Measurements from ENCODE around the gene P2RX1. TPM values are rescaled to one million over a fixed set of nuclear protein-coding genes. Genes with fewer than 3 reads are reported as not detected.

Gene P2RX1
- total and polyA plus RNA-seq, 4 donors = 0.44 to 5.2 (median 0.64) TPM

DNA sequence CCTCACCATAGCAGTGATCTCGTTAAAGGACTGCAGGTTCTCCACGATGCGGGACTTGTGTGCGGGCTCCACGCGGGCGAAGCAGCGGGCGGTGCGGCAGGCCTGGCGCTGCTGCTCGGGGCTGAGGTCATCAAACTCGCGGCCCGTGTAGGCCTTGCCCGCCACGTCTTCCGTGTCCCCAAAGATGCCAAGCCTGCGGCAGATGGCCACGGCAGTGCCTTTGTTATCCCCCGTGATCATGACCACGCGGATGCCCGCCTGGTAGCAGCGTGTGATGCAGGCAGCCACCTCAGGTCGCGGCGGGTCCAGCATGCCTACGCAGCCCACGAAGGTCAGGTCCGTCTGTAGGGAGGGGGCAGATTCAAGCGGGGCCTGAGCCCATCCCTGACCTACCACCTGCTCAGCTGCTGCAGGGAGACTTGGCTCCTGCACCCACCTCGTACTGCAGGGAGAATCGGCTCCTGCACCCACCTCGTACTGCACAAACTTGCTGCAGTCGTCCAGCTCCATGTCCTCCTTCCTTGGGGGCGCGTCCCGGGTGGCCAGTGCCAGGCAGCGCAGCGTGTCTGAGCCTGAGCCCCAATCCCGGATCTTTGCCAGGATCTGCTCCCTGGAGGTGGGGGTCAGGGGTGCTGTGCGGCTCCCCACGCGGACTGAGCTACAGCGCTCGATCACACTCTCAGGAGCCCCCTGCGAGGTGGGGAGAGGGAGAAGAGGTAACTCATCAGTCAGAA lies 24.9 kb upstream of the P2RX1 start:
- no peak for DNase-seq (ENCODE audit: low spot score)
- WGBS = 93% methylated on average over 48 of the region's 48 CpGs

GRCh38 chr17:3937359-3937758 lies 21.1 kb upstream of the P2RX1 start:
- H3K4me1 ChIP-seq (ENCODE audit: control insufficient read depth in 4 of 4, insufficient read depth in 4 of 4, low read length in 3 of 4) = no peaks in the 10 kb centered on the region
- no peak overlapping the region for H3K9ac ChIP-seq (ENCODE audit: low read depth in 1 of 2, low read length in 2 of 2)
- H3K36me3 ChIP-seq (ENCODE audit: control insufficient read depth in 4 of 4, insufficient read depth in 3 of 4, low read depth in 1 of 4, low read length in 3 of 4) = peaks cover 0 to 2% (median 0%) of the 10 kb centered on the region in 4 donors
- 95% methylated on average over 17 of the region's 17 CpGs for WGBS
- H3K27ac ChIP-seq (ENCODE audit: low read depth in 1 of 2, low read length in 2 of 2) = no peak overlapping the region
- DNase-seq (ENCODE audit: low spot score) = no peak
- H3K27me3 ChIP-seq (ENCODE audit: control insufficient read depth in 4 of 4, insufficient read depth in 4 of 4, low read length in 3 of 4) = no peaks in the 10 kb centered on the region
- H3K9me3 ChIP-seq (ENCODE audit: control insufficient read depth in 4 of 4, low read length in 3 of 4) = no peaks in the 10 kb centered on the region
- TF ChIP-seq, protein P1, sequence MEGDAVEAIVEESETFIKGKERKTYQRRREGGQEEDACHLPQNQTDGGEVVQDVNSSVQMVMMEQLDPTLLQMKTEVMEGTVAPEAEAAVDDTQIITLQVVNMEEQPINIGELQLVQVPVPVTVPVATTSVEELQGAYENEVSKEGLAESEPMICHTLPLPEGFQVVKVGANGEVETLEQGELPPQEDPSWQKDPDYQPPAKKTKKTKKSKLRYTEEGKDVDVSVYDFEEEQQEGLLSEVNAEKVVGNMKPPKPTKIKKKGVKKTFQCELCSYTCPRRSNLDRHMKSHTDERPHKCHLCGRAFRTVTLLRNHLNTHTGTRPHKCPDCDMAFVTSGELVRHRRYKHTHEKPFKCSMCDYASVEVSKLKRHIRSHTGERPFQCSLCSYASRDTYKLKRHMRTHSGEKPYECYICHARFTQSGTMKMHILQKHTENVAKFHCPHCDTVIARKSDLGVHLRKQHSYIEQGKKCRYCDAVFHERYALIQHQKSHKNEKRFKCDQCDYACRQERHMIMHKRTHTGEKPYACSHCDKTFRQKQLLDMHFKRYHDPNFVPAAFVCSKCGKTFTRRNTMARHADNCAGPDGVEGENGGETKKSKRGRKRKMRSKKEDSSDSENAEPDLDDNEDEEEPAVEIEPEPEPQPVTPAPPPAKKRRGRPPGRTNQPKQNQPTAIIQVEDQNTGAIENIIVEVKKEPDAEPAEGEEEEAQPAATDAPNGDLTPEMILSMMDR (IDR thresholded peaks at IDR 0.05; ENCODE audit: low read depth, low read length, missing input control) = no peak
- TF ChIP-seq FOXA2 (IDR thresholded peaks at IDR 0.05) (no peak), HNF4A (conservative IDR thresholded peaks at IDR 0.05) (no peak), HNF4G (IDR thresholded peaks at IDR 0.05) (no peak), RXRA (IDR thresholded peaks at IDR 0.05) (no peak), NR2F2 (IDR thresholded peaks at IDR 0.05) (no peak), YY1 (IDR thresholded peaks at IDR 0.05) (no peak), ATF3 (IDR thresholded peaks at IDR 0.05) (no peak), SP1 (IDR thresholded peaks at IDR 0.05) (no peak), GABPA (IDR thresholded peaks at IDR 0.05 in 1 of 2, conservative IDR thresholded peaks at IDR 0.05 in 1 of 2) (no peak), TAF1 (conservative IDR thresholded peaks at IDR 0.05) (no peak), FOXA1 (IDR thresholded peaks at IDR 0.05) (no peak), RAD21 (IDR thresholded peaks at IDR 0.05) (no peak), EGR1 (IDR thresholded peaks at IDR 0.05; ENCODE audit: low read depth in 2 of 2) (no peak), JUND (IDR thresholded peaks at IDR 0.05) (no peak), MAX (IDR thresholded peaks at IDR 0.05) (no peak)
- TF ChIP-seq, protein P2, sequence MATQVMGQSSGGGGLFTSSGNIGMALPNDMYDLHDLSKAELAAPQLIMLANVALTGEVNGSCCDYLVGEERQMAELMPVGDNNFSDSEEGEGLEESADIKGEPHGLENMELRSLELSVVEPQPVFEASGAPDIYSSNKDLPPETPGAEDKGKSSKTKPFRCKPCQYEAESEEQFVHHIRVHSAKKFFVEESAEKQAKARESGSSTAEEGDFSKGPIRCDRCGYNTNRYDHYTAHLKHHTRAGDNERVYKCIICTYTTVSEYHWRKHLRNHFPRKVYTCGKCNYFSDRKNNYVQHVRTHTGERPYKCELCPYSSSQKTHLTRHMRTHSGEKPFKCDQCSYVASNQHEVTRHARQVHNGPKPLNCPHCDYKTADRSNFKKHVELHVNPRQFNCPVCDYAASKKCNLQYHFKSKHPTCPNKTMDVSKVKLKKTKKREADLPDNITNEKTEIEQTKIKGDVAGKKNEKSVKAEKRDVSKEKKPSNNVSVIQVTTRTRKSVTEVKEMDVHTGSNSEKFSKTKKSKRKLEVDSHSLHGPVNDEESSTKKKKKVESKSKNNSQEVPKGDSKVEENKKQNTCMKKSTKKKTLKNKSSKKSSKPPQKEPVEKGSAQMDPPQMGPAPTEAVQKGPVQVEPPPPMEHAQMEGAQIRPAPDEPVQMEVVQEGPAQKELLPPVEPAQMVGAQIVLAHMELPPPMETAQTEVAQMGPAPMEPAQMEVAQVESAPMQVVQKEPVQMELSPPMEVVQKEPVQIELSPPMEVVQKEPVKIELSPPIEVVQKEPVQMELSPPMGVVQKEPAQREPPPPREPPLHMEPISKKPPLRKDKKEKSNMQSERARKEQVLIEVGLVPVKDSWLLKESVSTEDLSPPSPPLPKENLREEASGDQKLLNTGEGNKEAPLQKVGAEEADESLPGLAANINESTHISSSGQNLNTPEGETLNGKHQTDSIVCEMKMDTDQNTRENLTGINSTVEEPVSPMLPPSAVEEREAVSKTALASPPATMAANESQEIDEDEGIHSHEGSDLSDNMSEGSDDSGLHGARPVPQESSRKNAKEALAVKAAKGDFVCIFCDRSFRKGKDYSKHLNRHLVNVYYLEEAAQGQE (IDR thresholded peaks at IDR 0.05) = no peak
- TF ChIP-seq, protein P3, sequence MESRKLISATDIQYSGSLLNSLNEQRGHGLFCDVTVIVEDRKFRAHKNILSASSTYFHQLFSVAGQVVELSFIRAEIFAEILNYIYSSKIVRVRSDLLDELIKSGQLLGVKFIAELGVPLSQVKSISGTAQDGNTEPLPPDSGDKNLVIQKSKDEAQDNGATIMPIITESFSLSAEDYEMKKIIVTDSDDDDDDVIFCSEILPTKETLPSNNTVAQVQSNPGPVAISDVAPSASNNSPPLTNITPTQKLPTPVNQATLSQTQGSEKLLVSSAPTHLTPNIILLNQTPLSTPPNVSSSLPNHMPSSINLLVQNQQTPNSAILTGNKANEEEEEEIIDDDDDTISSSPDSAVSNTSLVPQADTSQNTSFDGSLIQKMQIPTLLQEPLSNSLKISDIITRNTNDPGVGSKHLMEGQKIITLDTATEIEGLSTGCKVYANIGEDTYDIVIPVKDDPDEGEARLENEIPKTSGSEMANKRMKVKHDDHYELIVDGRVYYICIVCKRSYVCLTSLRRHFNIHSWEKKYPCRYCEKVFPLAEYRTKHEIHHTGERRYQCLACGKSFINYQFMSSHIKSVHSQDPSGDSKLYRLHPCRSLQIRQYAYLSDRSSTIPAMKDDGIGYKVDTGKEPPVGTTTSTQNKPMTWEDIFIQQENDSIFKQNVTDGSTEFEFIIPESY (IDR thresholded peaks at IDR 0.05) = no peak
- no peak overlapping the region for H3K4me3 ChIP-seq (ENCODE audit: low read depth in 1 of 3, low read length in 3 of 3)

More for the DNA sequence above, 24.9 kb upstream of the P2RX1 start:
- Histone ChIP-seq H3K27ac (ENCODE audit: low read depth in 1 of 2, low read length in 2 of 2) (no peak overlapping the region), H3K9me3 (ENCODE audit: control insufficient read depth in 4 of 4, low read length in 3 of 4) (no peaks in the 10 kb centered on the region), H3K4me3 (ENCODE audit: low read depth in 1 of 3, low read length in 3 of 3) (no peak overlapping the region), H3K4me1 (ENCODE audit: control insufficient read depth in 4 of 4, insufficient read depth in 4 of 4, low read length in 3 of 4) (peaks cover 0 to 3% (median 0%) of the 10 kb centered on the region in 4 donors), H3K36me3 (ENCODE audit: control insufficient read depth in 4 of 4, insufficient read depth in 3 of 4, low read depth in 1 of 4, low read length in 3 of 4) (peaks cover 0 to 2% (median 0%) of the 10 kb centered on the region in 4 donors), H3K27me3 (ENCODE audit: control insufficient read depth in 4 of 4, insufficient read depth in 4 of 4, low read length in 3 of 4) (no peaks in the 10 kb centered on the region), H3K9ac (ENCODE audit: low read depth in 1 of 2, low read length in 2 of 2) (no peak overlapping the region)
- TF ChIP-seq FOXA1 (IDR thresholded peaks at IDR 0.05) = no peak
- TF ChIP-seq ATF3 (IDR thresholded peaks at IDR 0.05) = no peak
- no peak for TF ChIP-seq HNF4G (IDR thresholded peaks at IDR 0.05)
